H1 (cell line): Measurements from ENCODE around the gene TRDMT1. TPM values are rescaled to one million over a fixed set of nuclear protein-coding genes. Genes with fewer than 3 reads are reported as not detected.

Source experiments
- CTCF ChIA-PET: fragments of 300-600 bp; sonication (Branson Sonifier 250); formaldehyde crosslinking; loops from one replicate; lab custom pipeline; 2021; ENCODE audit not compliant: partially characterized antibody; lab: Charles Lee
- POLR2A ChIA-PET: fragments of 300-600 bp; sonication (Branson Sonifier 250); formaldehyde crosslinking; loops from one replicate; lab custom pipeline; 2021; ENCODE audit warnings: inconsistent platforms; ENCODE audit not compliant: partially characterized antibody; lab: Charles Lee
- DNase-seq, 2 experiments: peaks; one replicate each; pipeline versions ENCODE4 v3.0.0 to v3.0.0-alpha.2; 2010 to 2022; ENCODE audit warnings: low spot score in 2 of 2, low read depth in 1 of 2, mixed read lengths in 1 of 2
- FAIRE-seq: peaks from 2 replicates; lab custom pipeline; 2011; peaks lifted over from hg19 to GRCh38; lab: Jason Lieb, UNC
- H2AFZ ChIP-seq: 2 replicates; pipeline ENCODE4 v1.8.1; 2012; ENCODE audit warnings: low read length, inconsistent platforms
- H2AK5ac ChIP-seq: 2 replicates; pipeline ENCODE4 v1.6.1; 2013; ENCODE audit warnings: low read depth, low read length
- H2BK120ac ChIP-seq: replicated peaks from 2 replicates; pipeline ENCODE3; 2013; ENCODE audit warnings: low read depth, low read length, inconsistent platforms
- H2BK12ac ChIP-seq: 2 replicates; pipeline ENCODE4 v1.6.1; 2013; ENCODE audit warnings: low read depth, low read length
- H2BK15ac ChIP-seq: 2 replicates; pipeline ENCODE4 v1.6.1; 2013; ENCODE audit warnings: low read length
- H2BK20ac ChIP-seq: 2 replicates; pipeline ENCODE4 v1.6.1; 2013; ENCODE audit warnings: low read length
- H2BK5ac ChIP-seq: 2 replicates; pipeline ENCODE4 v1.6.1; 2013; ENCODE audit warnings: low read depth, low read length
- H3K14ac ChIP-seq: 2 replicates; pipeline ENCODE4 v1.6.1; 2013; ENCODE audit warnings: inconsistent platforms; ENCODE audit not compliant: insufficient read length
- H3K18ac ChIP-seq: 2 replicates; pipeline ENCODE4 v1.6.1; 2013; ENCODE audit warnings: low read length; ENCODE audit errors: extremely low read depth
- H3K23ac ChIP-seq: 2 replicates; pipeline ENCODE4 v1.6.1; 2013; ENCODE audit warnings: inconsistent platforms; ENCODE audit not compliant: insufficient read length
- H3K23me2 ChIP-seq: 2 replicates; pipeline ENCODE4 v1.6.1; 2013; ENCODE audit warnings: low read depth, low read length
- H3K27ac ChIP-seq: 2 replicates; pipeline ENCODE4 v1.6.1; 2011; ENCODE audit warnings: low read depth, low read length, inconsistent platforms
- H3K27me3 ChIP-seq, 4 experiments: replicated peaks in 1 of 4; 1 replicate in 1 of 4; 2 replicates in 3 of 4; pipeline versions ENCODE4 v1.6.1 to v1.8.1; 2011 to 2013; ENCODE audit warnings: low read length in 3 of 4, mild to moderate bottlenecking in 3 of 4, inconsistent platforms in 2 of 4, mixed read lengths in 2 of 4, moderate library complexity in 1 of 4; ENCODE audit not compliant: control insufficient read depth in 3 of 4, insufficient read depth in 3 of 4; ENCODE audit errors: extremely low read depth in 1 of 4
- H3K36me3 ChIP-seq, 4 experiments: 2 replicates each; pipeline versions ENCODE4 v1.6.1 to v1.8.1; 2011 to 2013; ENCODE audit warnings: mild to moderate bottlenecking in 4 of 4, low read length in 3 of 4, moderate library complexity in 2 of 4, control low read depth in 1 of 4, inconsistent platforms in 1 of 4; ENCODE audit not compliant: insufficient read depth in 4 of 4, control insufficient read depth in 2 of 4
- H3K4ac ChIP-seq: replicated peaks from 2 replicates; pipeline ENCODE3; 2013; ENCODE audit warnings: low read length, low read depth, mixed read lengths, inconsistent platforms; ENCODE audit not compliant: insufficient read length
- H3K4me1 ChIP-seq, 4 experiments: replicated peaks in 1 of 4; 1 replicate in 1 of 4; 2 replicates in 3 of 4; pipeline versions ENCODE4 v1.6.1 to v1.8.1; 2011 to 2013; ENCODE audit warnings: low read length in 3 of 4, inconsistent platforms in 2 of 4, mixed read lengths in 1 of 4; ENCODE audit not compliant: insufficient read depth in 4 of 4, control insufficient read depth in 3 of 4
- H3K4me2 ChIP-seq, 2 experiments: 2 replicates each; pipeline versions ENCODE4 v1.6.1 to v1.8.1; 2011 to 2013; ENCODE audit warnings: low read depth in 2 of 2, low read length in 2 of 2, control low read depth in 1 of 2, inconsistent platforms in 1 of 2, mild to moderate bottlenecking in 1 of 2; ENCODE audit not compliant: insufficient read depth in 1 of 2
- H3K4me3 ChIP-seq, 4 experiments: fragments of 200-600, 300-600 bp in 1 of 4; sonication (generic), shearing (Covaris generic), sonication (Bioruptor Twin) in 1 of 4; 2 replicates each; pipeline versions ENCODE4 v1.5.1 to v1.8.1; 2011 to 2016; ENCODE audit warnings: low read length in 4 of 4, low read depth in 3 of 4, control low read depth in 2 of 4, inconsistent platforms in 2 of 4, mild to moderate bottlenecking in 2 of 4, mixed read lengths in 1 of 4, moderate library complexity in 1 of 4; ENCODE audit not compliant: insufficient read depth in 2 of 4; ENCODE audit errors: extremely low read depth in 1 of 4
- H3K56ac ChIP-seq: replicated peaks from 2 replicates; pipeline ENCODE3; 2013; ENCODE audit warnings: low read depth, mild to moderate bottlenecking, mixed read lengths, low read length, inconsistent platforms; ENCODE audit not compliant: insufficient read length
- H3K79me1 ChIP-seq: 2 replicates; pipeline ENCODE4 v1.6.1; 2013; ENCODE audit warnings: low read depth, low read length, control low read depth
- H3K79me2 ChIP-seq, 2 experiments: 2 replicates each; pipeline versions ENCODE4 v1.6.1 to v1.8.1; 2012 to 2013; ENCODE audit warnings: low read length in 2 of 2, mild to moderate bottlenecking in 2 of 2, inconsistent platforms in 1 of 2; ENCODE audit not compliant: insufficient read depth in 2 of 2, control insufficient read depth in 1 of 2
- H3K9ac ChIP-seq, 4 experiments: replicated peaks in 1 of 4; 1 replicate in 1 of 4; 2 replicates in 3 of 4; pipeline versions ENCODE4 v1.6.1 to v1.8.1; 2011 to 2013; ENCODE audit warnings: low read depth in 3 of 4, low read length in 3 of 4, control low read depth in 2 of 4, mild to moderate bottlenecking in 2 of 4, moderate library complexity in 2 of 4, inconsistent platforms in 1 of 4; ENCODE audit errors: extremely low read depth in 1 of 4
- H3K9me3 ChIP-seq, 2 experiments: 2 replicates each; pipeline versions ENCODE4 v1.6.1 to v1.8.1; 2012 to 2013; ENCODE audit warnings: mild to moderate bottlenecking in 2 of 2, moderate library complexity in 2 of 2, control low read depth in 1 of 2, inconsistent platforms in 1 of 2, low read depth in 1 of 2, low read length in 1 of 2, mixed read lengths in 1 of 2; ENCODE audit not compliant: insufficient read depth in 2 of 2
- H4K20me1 ChIP-seq, 2 experiments: replicated peaks in 1 of 2; 2 replicates each; pipeline versions ENCODE3 to v1.8.1; 2011 to 2013; ENCODE audit warnings: inconsistent platforms in 2 of 2, low read length in 2 of 2, mild to moderate bottlenecking in 1 of 2; ENCODE audit not compliant: insufficient read depth in 2 of 2, control insufficient read depth in 1 of 2
- H4K5ac ChIP-seq: 2 replicates; pipeline ENCODE4 v1.6.1; 2013; ENCODE audit warnings: low read length, low read depth, mixed read lengths, inconsistent platforms; ENCODE audit not compliant: insufficient read length
- H4K8ac ChIP-seq: 2 replicates; pipeline ENCODE4 v1.8.0; 2013; ENCODE audit warnings: mild to moderate bottlenecking, moderate library complexity, low read length, inconsistent platforms; ENCODE audit not compliant: insufficient read depth; ENCODE audit errors: extremely low read depth
- H4K91ac ChIP-seq: replicated peaks from 2 replicates; pipeline ENCODE3; 2013; ENCODE audit warnings: low read length, mixed read lengths, inconsistent platforms; ENCODE audit not compliant: insufficient read length
- BACH1 ChIP-seq: IDR thresholded peaks from 2 replicates; pipeline ENCODE4 v1.6.1; 2012; ENCODE audit warnings: low read length, improper control_type of control experiment
- BCL11A ChIP-seq, 2 experiments: IDR thresholded peaks; one replicate each; pipeline ENCODE4 v1.6.1; 2011; ENCODE audit warnings: low read depth in 2 of 2, low read length in 2 of 2, mild to moderate bottlenecking in 2 of 2
- BRCA1 ChIP-seq: IDR thresholded peaks from 2 replicates; pipeline ENCODE4 v1.6.1; 2012; ENCODE audit warnings: low read depth, low read length, improper control_type of control experiment
- CREB1 ChIP-seq: IDR thresholded peaks from 2 replicates; pipeline ENCODE4 v1.6.1; 2012; ENCODE audit warnings: inconsistent platforms
- CTCF ChIP-seq, 3 experiments: IDR thresholded peaks; 1 replicate in 2 of 3; 2 replicates in 1 of 3; pipeline versions ENCODE4 v1.5.1 to v1.6.1; 2011; ENCODE audit warnings: low read length in 3 of 3, mild to moderate bottlenecking in 3 of 3, inconsistent platforms in 2 of 3, low read depth in 1 of 3, moderate library complexity in 1 of 3; ENCODE audit not compliant: insufficient read depth in 1 of 3; ENCODE audit errors: control extremely low read depth in 1 of 3
- EP300 ChIP-seq, 2 experiments: IDR thresholded peaks; 1 replicate in 1 of 2; 2 replicates in 1 of 2; pipeline ENCODE4 v1.6.1; 2011 to 2012; ENCODE audit warnings: low read depth in 2 of 2, low read length in 2 of 2, mild to moderate bottlenecking in 2 of 2, borderline replicate concordance in 1 of 2, inconsistent platforms in 1 of 2, moderate library complexity in 1 of 2
- HDAC6 ChIP-seq: IDR thresholded peaks from one replicate; pipeline ENCODE4 v1.7.1; 2012; ENCODE audit warnings: low read depth, mild to moderate bottlenecking, inconsistent platforms, low read length, moderate library complexity
- NANOG ChIP-seq: IDR thresholded peaks from 2 replicates; pipeline ENCODE4 v1.6.1; 2011; ENCODE audit warnings: low read length, low read depth, mild to moderate bottlenecking, inconsistent platforms; ENCODE audit not compliant: insufficient read depth, poor library complexity, severe bottlenecking
- SP4 ChIP-seq: IDR thresholded peaks from 2 replicates; pipeline ENCODE4 v1.6.1; 2012; ENCODE audit warnings: low read length, inconsistent platforms
- TCF12 ChIP-seq: IDR thresholded peaks from 2 replicates; pipeline ENCODE4 v1.6.1; 2011; ENCODE audit warnings: low read depth, mild to moderate bottlenecking, low read length
- ZNF274 ChIP-seq: IDR thresholded peaks from 2 replicates; pipeline ENCODE4 v1.7.0; 2012; ENCODE audit warnings: low read length, borderline replicate concordance; ENCODE audit errors: extremely low read depth
- WGBS, 2 experiments: shearing (Covaris generic) in 1 of 2; methylation state at CpG; one replicate each; pipeline versions ENCODE4 v1.1.6 to v1.1.7; 2013 to 2015; ENCODE audit warnings: low lambda C conversion rate in 2 of 2, mixed read lengths in 2 of 2, inconsistent platforms in 1 of 2, low coverage in 1 of 2, missing lambda C conversion rate in 1 of 2; ENCODE audit not compliant: insufficient replicate concordance in 2 of 2, insufficient coverage in 1 of 2, insufficient read length in 1 of 2; ENCODE audit errors: extremely low coverage in 1 of 2, missing lambda C conversion rate in 1 of 2; 5-methylcytosine and 5-hydroxymethylcytosine counted together
- polyA plus RNA-seq, 7 experiments: library from polyadenylated mRNA; depleted of rRNA in 3 of 7; stranded (reverse) in 5 of 7; unstranded in 2 of 7; fragments of >200 nt in 5 of 7; fragments of 200-250 nt in 2 of 7; gene quantifications; 1 replicate in 5 of 7; 2 replicates in 1 of 7; 4 replicates in 1 of 7; pipeline versions ENCODE4 v1.2.1 to v1.2.3, GENCODE V29; 2011 to 2013; ENCODE audit warnings: missing spikeins in 2 of 7, mixed read lengths in 2 of 7
- total RNA-seq: library from RNA; stranded (reverse); fragmentation: NEBNext Ultra II Directional; extraction: Animal tissue kit (Norgen Biotek cat#: 25700); gene quantifications from 2 replicates; pipeline ENCODE4 v1.2.1, GENCODE V29; 2021

The TRDMT1 gene
- total and polyA plus RNA-seq, 2 of the 8 experiments (the other 6 are each of a cell fraction or from before 2014, with no cell fraction given), result 7.4 to 21.4 TPM

- no peak overlapping the region for H3K4me2 ChIP-seq
- H2AK5ac ChIP-seq, result no peak overlapping the region
- no peaks in the 10 kb centered on the region for H4K20me1 ChIP-seq
- H2BK20ac ChIP-seq, result no peak overlapping the region
- H4K91ac ChIP-seq, result no peak overlapping the region
- H4K8ac ChIP-seq, result no peak overlapping the region
- no peak overlapping the region for H3K14ac ChIP-seq
- ChIA-PET POLR2A (interaction anchor here (1.2 to 1.7 kb wide), 2 partner anchors 10 to 56 kb away, joined by 3 to 7 read pairs; partner anchors contain the start of gene TRDMT1), CTCF (interaction anchor here (0.7 to 1.0 kb wide), 2 partner anchors 8 to 86 kb away, joined by 3 to 4 read pairs; no protein-coding TSS in a partner anchor)
- H2BK120ac ChIP-seq, result no peak overlapping the region
- TF ChIP-seq CREB1 (no peak), ZNF274 (no peak), EP300 (IDR thresholded peaks at IDR 0.05; ENCODE audit: borderline replicate concordance in 1 of 2, low read depth in 2 of 2, low read length in 2 of 2) (no peak), BACH1 (no peak), HDAC6 (no peak), NANOG (no peak), BRCA1 (no peak), SP4 (no peak), TCF12 (no peak), BCL11A (IDR thresholded peaks at IDR 0.05; ENCODE audit: low read depth in 2 of 2, low read length in 2 of 2) (no peak), CTCF (IDR thresholded peaks at IDR 0.05; ENCODE audit: control extremely low read depth in 1 of 3, insufficient read depth in 1 of 3, low read depth in 1 of 3, low read length in 3 of 3) (no peak)
- no peak overlapping the region for H2BK12ac ChIP-seq
- FAIRE-seq, result no peak
- H3K56ac ChIP-seq, result no peak overlapping the region
- no peaks in the 10 kb centered on the region for H3K79me1 ChIP-seq
- H3K36me3 ChIP-seq, result peaks cover 0 to 3% (median 0%) of the 10 kb centered on the region in 4 experiments; a peak in 1 of 8 replicates
- no peaks in the 10 kb centered on the region for H3K23me2 ChIP-seq
- H2BK5ac ChIP-seq, result no peak overlapping the region
- 96% methylated on average over 5 of the region's 5 CpGs; no CpG with 5 or more reads in 1 of the 2 experiments for WGBS, 2 experiments
- no peaks in the 10 kb centered on the region for H3K9me3 ChIP-seq
- H3K9ac ChIP-seq, result no peak overlapping the region
- H3K27me3 ChIP-seq, result no peaks in the 10 kb centered on the region
- no peak overlapping the region for H3K4ac ChIP-seq
- H2BK15ac ChIP-seq, result no peak overlapping the region
- H3K4me1 ChIP-seq, result 0 out of 7 replicates have a peak, but pooled peaks cover 0 to 2% (median 0%) of the 10 kb centered on the region in 4 experiments
- no peak overlapping the region for H3K18ac ChIP-seq
- no peak for DNase-seq
- H2AFZ ChIP-seq, result no peak overlapping the region
- H3K27ac ChIP-seq, result no peak overlapping the region
- H4K5ac ChIP-seq, result no peak overlapping the region
- H3K23ac ChIP-seq, result no peak overlapping the region
- no peak overlapping the region for H3K4me3 ChIP-seq
- no peaks in the 10 kb centered on the region for H3K79me2 ChIP-seq
These were observed 56.7 kb downstream of the TRDMT1 start for GRCh38 chr10:17144757-17145156.
